Naive B cell (primary cell): ENCODE measurements around the gene PHC1. TPM values are rescaled to one million over a fixed set of nuclear protein-coding genes. Genes with fewer than 3 reads are reported as not detected.
"Not testable (repeated sequence)": the region's sequence is repeated elsewhere in the genome, so short reads cannot be mapped to it uniquely, and the experiment has no call there.

Experiments used
- ATAC-seq, 2 donors: fragments of 150-1000 bp; cut with Tn5 transposase; 2 replicates each; pipeline ENCODE4 v1.10.0; 2021; ENCODE audit warnings: low read depth in 2 of 2, mild to moderate bottlenecking in 2 of 2, moderate library complexity in 2 of 2
- DNase-seq: peaks from one replicate; pipeline ENCODE4 v3.0.0; 2022
- H3K27ac Mint-ChIP-seq, 6 donors: one replicate each; pipeline ENCODE4 v1.8.0; 2020 to 2022; ENCODE audit warnings: mild to moderate bottlenecking in 6 of 6, mixed read lengths in 6 of 6, moderate library complexity in 5 of 6, inconsistent platforms in 2 of 6
- H3K27me3 Mint-ChIP-seq, 3 donors: one replicate each; pipeline ENCODE4 v1.8.0; 2021 to 2022; ENCODE audit warnings: mixed read lengths in 3 of 3, mild to moderate bottlenecking in 1 of 3
- H3K36me3 Mint-ChIP-seq, 2 donors: one replicate each; pipeline ENCODE4 v1.8.0; 2020 to 2022; ENCODE audit warnings: mixed read lengths in 2 of 2, inconsistent platforms in 1 of 2, mild to moderate bottlenecking in 1 of 2
- H3K4me1 Mint-ChIP-seq, 3 donors: one replicate each; pipeline ENCODE4 v1.8.0; 2020 to 2022; ENCODE audit warnings: mixed read lengths in 3 of 3, inconsistent platforms in 1 of 3, mild to moderate bottlenecking in 1 of 3, moderate library complexity in 1 of 3
- H3K4me3 Mint-ChIP-seq, 8 donors: one replicate each; pipeline ENCODE4 v1.8.0; 2020 to 2022; ENCODE audit warnings: mild to moderate bottlenecking in 8 of 8, mixed read lengths in 8 of 8, moderate library complexity in 8 of 8, inconsistent platforms in 2 of 8
- H3K9me3 Mint-ChIP-seq, 7 donors: one replicate each; pipeline ENCODE4 v1.8.0; 2020 to 2022; ENCODE audit warnings: mixed read lengths in 7 of 7, mild to moderate bottlenecking in 5 of 7, inconsistent platforms in 2 of 7, moderate library complexity in 1 of 7
- polyA plus RNA-seq, 6 donors: library from polyadenylated mRNA; unstranded; fragments of 300-500 nt; fragmentation: Illumina TruSeq; gene quantifications; one replicate each; pipeline ENCODE4 v1.2.3, GENCODE V29; 2021; ENCODE audit warnings: low read depth in 6 of 6

Gene PHC1
- polyA plus RNA-seq, 6 donors from 2014 or later = 14.9 to 31.0 (median 18.8) TPM

- no peaks in the 10 kb centered on the region for H3K9me3 Mint-ChIP-seq
- ATAC-seq (no peak), DNase-seq (no peak)
- no peaks in the 10 kb centered on the region for H3K27me3 Mint-ChIP-seq
- peaks cover 5% of the 10 kb centered on the region in 2 donors for H3K36me3 Mint-ChIP-seq
- no peak overlapping the region for H3K27ac Mint-ChIP-seq
- no peak overlapping the region for H3K4me3 Mint-ChIP-seq
- peaks cover 13 to 19% (median 14%) of the 10 kb centered on the region in 3 donors for H3K4me1 Mint-ChIP-seq
Measured at GRCh38 chr12:8916154-8916553, 1.8 kb downstream of the PHC1 start.

- Mint-ChIP-seq H3K36me3 (peaks cover 8 to 10% of the 10 kb centered on the region in 2 donors), H3K4me3 (no peak overlapping the region), H3K27ac (no peak overlapping the region), H3K4me1 (peaks cover 9 to 13% (median 13%) of the 10 kb centered on the region in 3 donors), H3K27me3 (no peaks in the 10 kb centered on the region), H3K9me3 (no peaks in the 10 kb centered on the region)
- ATAC-seq (no peak), DNase-seq (no peak)
Measured at GRCh38 chr12:8917031-8917430, 2.7 kb downstream of the PHC1 start.

- Mint-ChIP-seq H3K27ac (no peak overlapping the region), H3K4me1 (peaks cover 9 to 13% (median 11%) of the 10 kb centered on the region in 3 donors), H3K4me3 (no peak overlapping the region), H3K27me3 (no peaks in the 10 kb centered on the region), H3K9me3 (no peaks in the 10 kb centered on the region), H3K36me3 (peaks cover 10 to 15% of the 10 kb centered on the region in 2 donors)
- no peak for DNase-seq
- no peak for ATAC-seq
Measured at GRCh38 chr12:8917751-8918150, 3.4 kb downstream of the PHC1 start.

GRCh38 chr12:8919643-8920042 is 5.3 kb downstream of the PHC1 start:
- not testable (repeated sequence) for H3K4me3 Mint-ChIP-seq, ATAC-seq, H3K4me1 Mint-ChIP-seq, H3K9me3 Mint-ChIP-seq, DNase-seq, H3K27me3 Mint-ChIP-seq, H3K27ac Mint-ChIP-seq
- peaks cover 16 to 20% of the 10 kb centered on the region in 2 donors for H3K36me3 Mint-ChIP-seq

- peaks cover 16 to 22% of the 10 kb centered on the region in 2 donors for H3K36me3 Mint-ChIP-seq
- no peak overlapping the region for H3K4me3 Mint-ChIP-seq
- H3K9me3 Mint-ChIP-seq = no peaks in the 10 kb centered on the region
- H3K27ac Mint-ChIP-seq = peak overlapping the region in 2 of 6 donors; percentile 17 to 41
- no peaks in the 10 kb centered on the region for H3K4me1 Mint-ChIP-seq
- DNase-seq (no peak), ATAC-seq (no peak)
- no peaks in the 10 kb centered on the region for H3K27me3 Mint-ChIP-seq
Measured at GRCh38 chr12:8922544-8922943, 8.2 kb downstream of the PHC1 start.

- not testable (repeated sequence) for H3K27me3 Mint-ChIP-seq, DNase-seq, H3K4me1 Mint-ChIP-seq, H3K9me3 Mint-ChIP-seq, ATAC-seq, H3K4me3 Mint-ChIP-seq, H3K27ac Mint-ChIP-seq
- peaks cover 21 to 40% of the 10 kb centered on the region in 2 donors for H3K36me3 Mint-ChIP-seq
Measured at GRCh38 chr12:8930655-8931323, 16.5 kb downstream of the PHC1 start.

GRCh38 chr12:8932464-8932863 is 18.2 kb downstream of the PHC1 start:
- not testable (repeated sequence) for H3K4me3 Mint-ChIP-seq, H3K4me1 Mint-ChIP-seq, ATAC-seq, H3K9me3 Mint-ChIP-seq, H3K27me3 Mint-ChIP-seq, H3K27ac Mint-ChIP-seq, DNase-seq
- peaks cover 31 to 51% of the 10 kb centered on the region in 2 donors for H3K36me3 Mint-ChIP-seq

- H3K4me1 Mint-ChIP-seq, H3K27me3 Mint-ChIP-seq, H3K9me3 Mint-ChIP-seq, DNase-seq, H3K4me3 Mint-ChIP-seq, ATAC-seq: not testable (repeated sequence)
- peak overlapping the region in 1 of 6 donors; percentile 39 for H3K27ac Mint-ChIP-seq
- peaks cover 34 to 51% of the 10 kb centered on the region in 2 donors for H3K36me3 Mint-ChIP-seq
Measured at GRCh38 chr12:8934080-8934479, 19.8 kb downstream of the PHC1 start.

GRCh38 chr12:8936735-8937134 is 22.4 kb downstream of the PHC1 start:
- Mint-ChIP-seq H3K27ac (peak overlapping the region in 2 of 6 donors; percentile 40 to 76), H3K36me3 (peaks cover 34 to 44% of the 10 kb centered on the region in 2 donors), H3K9me3 (no peaks in the 10 kb centered on the region), H3K4me3 (no peak overlapping the region), H3K27me3 (no peaks in the 10 kb centered on the region), H3K4me1 (no peaks in the 10 kb centered on the region)
- no peak for DNase-seq
- ATAC-seq = no peak

- H3K9me3 Mint-ChIP-seq, DNase-seq, H3K4me1 Mint-ChIP-seq, ATAC-seq, H3K27me3 Mint-ChIP-seq, H3K4me3 Mint-ChIP-seq: not testable (repeated sequence)
- Mint-ChIP-seq H3K36me3 (peaks cover 34 to 46% of the 10 kb centered on the region in 2 donors), H3K27ac (peak overlapping the region in 2 of 6 donors; percentile 38 to 51)
Measured at GRCh38 chr12:8937842-8938442, 23.6 kb downstream of the PHC1 start.

GRCh38 chr12:8941691-8942478 is 27.6 kb downstream of the PHC1 start:
- DNase-seq = no peak
- Mint-ChIP-seq H3K9me3 (no peaks in the 10 kb centered on the region), H3K4me1 (peaks cover 5 to 11% (median 10%) of the 10 kb centered on the region in 3 donors), H3K4me3 (no peak overlapping the region), H3K27ac (peak overlapping the region in 2 of 6 donors; percentile 54 to 63), H3K36me3 (peaks cover 17 to 19% of the 10 kb centered on the region in 2 donors), H3K27me3 (no peaks in the 10 kb centered on the region)
- no peak for ATAC-seq

GRCh38 chr12:8943565-8944186 is 29.4 kb downstream of the PHC1 start:
- ATAC-seq (no peak), DNase-seq (no peak)
- Mint-ChIP-seq H3K27me3 (no peaks in the 10 kb centered on the region), H3K27ac (no peak overlapping the region), H3K36me3 (peaks cover 8 to 13% of the 10 kb centered on the region in 2 donors), H3K4me1 (peaks cover 19 to 28% (median 27%) of the 10 kb centered on the region in 3 donors), H3K4me3 (no peak overlapping the region), H3K9me3 (no peaks in the 10 kb centered on the region)

- H3K4me1 Mint-ChIP-seq = peaks cover 26 to 49% (median 41%) of the 10 kb centered on the region in 3 donors
- H3K27ac Mint-ChIP-seq = peak overlapping the region in 2 of 6 donors; percentile 42 to 83
- H3K4me3 Mint-ChIP-seq = peak overlapping the region in 1 of 8 donors; percentile 50
- H3K36me3 Mint-ChIP-seq = peaks cover 8% of the 10 kb centered on the region in 2 donors
- no peaks in the 10 kb centered on the region for H3K27me3 Mint-ChIP-seq
- ATAC-seq = no peak
- H3K9me3 Mint-ChIP-seq = no peaks in the 10 kb centered on the region
- DNase-seq = no peak
Measured at GRCh38 chr12:8946733-8947132, 32.4 kb downstream of the PHC1 start.
